Thyroid gland (tissue), 4 donors: ENCODE data around the gene CNTN3.

Experiments
- POLR2A ChIP-seq, 2 donors: fragments of 450-650 bp; IDR thresholded peaks; one replicate each; pipeline ENCODE4 v1.6.1; 2017; ENCODE audit warnings: antibody characterized with exemption in 2 of 2, mild to moderate bottlenecking in 2 of 2, moderate library complexity in 1 of 2
- TF ChIP-seq, protein P1 (sequence below), 6 experiments: fragments of 200-600 bp in 3 of 6; fragments of 450-650 bp in 3 of 6; sonication (generic) in 3 of 6; IDR thresholded peaks; one replicate each; pipeline ENCODE4 v1.5.1; 2016 to 2019; ENCODE audit warnings: antibody characterized with exemption in 6 of 6, mild to moderate bottlenecking in 2 of 6, inconsistent platforms in 1 of 6, moderate library complexity in 1 of 6

DNA sequence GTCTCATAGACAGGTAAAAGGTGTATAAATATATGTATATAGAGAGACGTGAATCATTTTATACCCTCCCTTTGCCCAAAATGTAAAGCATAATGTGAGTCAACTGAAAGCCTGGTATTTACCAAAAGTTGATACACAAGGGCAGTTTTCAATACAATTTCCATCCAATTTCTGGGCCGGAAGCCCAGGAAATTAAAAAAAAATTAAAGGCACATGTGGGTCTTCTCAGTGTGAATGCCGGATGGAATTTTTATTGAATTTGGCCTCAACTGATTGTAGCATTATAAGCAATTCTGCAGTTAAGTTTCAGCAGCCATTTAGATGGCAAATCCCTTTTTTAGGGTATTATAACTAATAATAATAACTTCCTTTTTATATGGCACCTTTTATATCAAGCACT is 3.3 kb upstream of the CNTN3 start:
- TF ChIP-seq POLR2A (IDR thresholded peaks at IDR 0.05): no peak
- TF ChIP-seq, protein P1, sequence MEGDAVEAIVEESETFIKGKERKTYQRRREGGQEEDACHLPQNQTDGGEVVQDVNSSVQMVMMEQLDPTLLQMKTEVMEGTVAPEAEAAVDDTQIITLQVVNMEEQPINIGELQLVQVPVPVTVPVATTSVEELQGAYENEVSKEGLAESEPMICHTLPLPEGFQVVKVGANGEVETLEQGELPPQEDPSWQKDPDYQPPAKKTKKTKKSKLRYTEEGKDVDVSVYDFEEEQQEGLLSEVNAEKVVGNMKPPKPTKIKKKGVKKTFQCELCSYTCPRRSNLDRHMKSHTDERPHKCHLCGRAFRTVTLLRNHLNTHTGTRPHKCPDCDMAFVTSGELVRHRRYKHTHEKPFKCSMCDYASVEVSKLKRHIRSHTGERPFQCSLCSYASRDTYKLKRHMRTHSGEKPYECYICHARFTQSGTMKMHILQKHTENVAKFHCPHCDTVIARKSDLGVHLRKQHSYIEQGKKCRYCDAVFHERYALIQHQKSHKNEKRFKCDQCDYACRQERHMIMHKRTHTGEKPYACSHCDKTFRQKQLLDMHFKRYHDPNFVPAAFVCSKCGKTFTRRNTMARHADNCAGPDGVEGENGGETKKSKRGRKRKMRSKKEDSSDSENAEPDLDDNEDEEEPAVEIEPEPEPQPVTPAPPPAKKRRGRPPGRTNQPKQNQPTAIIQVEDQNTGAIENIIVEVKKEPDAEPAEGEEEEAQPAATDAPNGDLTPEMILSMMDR (IDR thresholded peaks at IDR 0.05): no peak
